NCI-H1092 (cell line): ENCODE data around the gene HMCN1.
"Not testable (repeated sequence)": the region's sequence is repeated elsewhere in the genome, so short reads cannot be mapped to it uniquely, and the experiment has no call there.

Experiments used
- DNase-seq: peaks from one replicate; lab custom pipeline; 2025; lab: John Stamatoyannopoulos, UW

Gene HMCN1

DNA sequence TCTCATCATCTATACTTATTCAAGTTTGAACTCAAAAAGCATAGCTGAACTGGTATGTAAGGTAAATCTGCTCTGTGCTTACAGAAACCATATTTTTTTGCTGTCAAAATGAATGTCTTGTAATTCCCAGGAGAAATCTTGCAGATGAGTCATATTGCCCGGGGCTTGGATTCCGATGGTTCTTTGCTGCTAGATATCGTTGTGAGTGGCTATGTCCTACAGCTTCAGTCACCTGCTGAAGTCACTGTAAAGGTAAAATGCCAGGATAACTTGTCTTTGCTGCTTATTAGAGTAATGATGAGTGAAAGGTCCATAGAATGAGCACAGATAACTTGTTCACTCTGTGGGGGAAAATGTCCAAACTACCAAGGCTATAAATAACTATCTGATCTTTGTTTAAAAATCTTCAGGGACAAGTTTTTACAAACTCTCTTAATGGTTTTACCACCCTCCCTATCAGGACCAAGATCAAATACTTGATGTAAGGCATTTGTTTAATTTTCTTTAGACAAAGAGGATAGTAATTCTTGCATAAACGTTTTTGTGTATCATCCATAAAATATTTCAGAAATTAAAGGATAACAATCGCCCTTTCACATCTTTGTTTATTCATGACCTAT lies 418.5 kb downstream of the HMCN1 start:
- DNase-seq = no peak

DNA sequence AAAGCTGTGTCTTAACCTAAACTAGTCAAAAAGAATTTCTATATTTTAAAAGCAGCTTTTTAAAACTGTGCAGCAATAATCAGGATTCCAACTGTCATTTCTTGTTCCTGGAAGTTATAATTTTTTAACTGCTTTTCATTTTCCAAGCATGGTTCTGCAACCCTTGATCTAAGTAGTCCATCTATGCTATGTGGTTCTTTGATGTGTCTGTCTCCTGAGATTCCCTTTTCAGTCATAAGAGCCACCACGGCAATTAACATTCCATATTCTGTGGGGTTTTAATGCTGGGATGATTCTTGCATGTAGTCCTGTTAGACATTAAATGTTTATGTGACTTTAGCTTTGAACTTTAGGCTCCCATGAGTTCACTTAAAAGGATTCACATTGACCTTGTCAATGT lies 420.5 kb downstream of the HMCN1 start:
- no peak for DNase-seq

- no peak for DNase-seq
These were observed 421.4 kb downstream of the HMCN1 start for GRCh38 chr1:186155594-186155993.

GRCh38 chr1:186162895-186163294 lies 428.7 kb downstream of the HMCN1 start:
- DNase-seq = not testable (repeated sequence)

DNA sequence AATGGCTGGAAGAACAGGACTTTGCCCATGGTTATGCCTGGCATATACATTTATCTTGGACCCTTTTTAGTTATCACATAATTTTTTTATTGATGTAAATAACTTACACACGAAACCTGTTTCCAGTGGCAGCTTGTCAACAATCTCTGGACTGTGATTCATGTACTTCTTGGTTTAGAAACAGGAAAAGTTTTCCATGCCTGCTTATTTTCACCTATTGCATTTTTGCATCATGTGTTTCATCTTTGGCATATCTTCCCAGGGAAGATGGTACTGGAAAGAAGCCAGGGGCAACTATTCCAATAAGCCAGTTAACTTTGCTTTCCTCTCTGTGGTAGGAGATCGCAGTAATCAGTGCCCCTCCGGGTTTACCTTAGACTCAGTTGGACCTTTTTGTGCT lies 430.6 kb downstream of the HMCN1 start:
- no peak for DNase-seq

DNA sequence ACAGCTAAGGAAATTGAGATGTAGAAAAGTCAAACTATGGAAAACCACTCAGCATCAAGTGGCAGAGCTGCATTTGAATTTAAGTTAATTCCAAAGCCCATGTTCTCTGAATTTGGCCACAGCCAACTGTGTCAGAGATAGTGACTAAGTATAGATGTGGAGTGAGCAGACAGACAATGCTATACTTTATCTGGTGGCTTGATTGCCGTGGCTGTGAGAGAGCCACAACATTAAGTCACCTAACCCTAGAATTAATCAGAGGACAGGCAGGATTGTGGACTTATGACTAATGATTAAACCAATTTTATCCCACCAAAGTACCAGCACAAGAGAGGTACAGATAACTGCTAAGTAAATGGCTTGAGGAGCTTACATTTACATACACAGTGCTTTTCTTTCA lies 431.1 kb downstream of the HMCN1 start:
- no peak for DNase-seq

- no peak for DNase-seq
These were observed 433.0 kb downstream of the HMCN1 start for GRCh38 chr1:186167096-186167668.

DNA sequence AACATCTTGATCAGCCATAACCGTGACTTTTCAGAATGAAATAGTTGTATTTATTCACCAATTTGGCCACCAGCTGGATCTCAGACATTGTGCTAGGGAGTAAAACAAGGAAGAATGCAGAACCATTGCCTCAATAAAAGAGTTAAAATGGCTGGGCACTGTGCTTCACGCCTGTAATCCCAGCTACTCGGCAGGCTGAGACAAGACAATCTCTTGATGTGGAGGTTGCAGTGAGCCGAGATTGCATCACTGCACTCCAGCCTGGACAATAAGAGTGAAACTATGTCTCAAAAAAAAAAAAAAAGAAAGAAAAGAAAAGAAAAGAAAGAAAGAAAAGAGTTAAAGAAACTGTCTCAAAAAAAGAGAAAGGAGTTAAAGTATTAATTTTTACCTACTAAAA lies 441.4 kb downstream of the HMCN1 start:
- no peak for DNase-seq

- no peak for DNase-seq
These were observed 444.3 kb downstream of the HMCN1 start for GRCh38 chr1:186178426-186179043.

GRCh38 chr1:186179231-186179630 lies 445.0 kb downstream of the HMCN1 start:
- DNase-seq = no peak

- DNase-seq = no peak
These were observed 449.0 kb downstream of the HMCN1 start for GRCh38 chr1:186183219-186183618.

GRCh38 chr1:186183970-186184628 lies 449.9 kb downstream of the HMCN1 start:
- DNase-seq = no peak

DNA sequence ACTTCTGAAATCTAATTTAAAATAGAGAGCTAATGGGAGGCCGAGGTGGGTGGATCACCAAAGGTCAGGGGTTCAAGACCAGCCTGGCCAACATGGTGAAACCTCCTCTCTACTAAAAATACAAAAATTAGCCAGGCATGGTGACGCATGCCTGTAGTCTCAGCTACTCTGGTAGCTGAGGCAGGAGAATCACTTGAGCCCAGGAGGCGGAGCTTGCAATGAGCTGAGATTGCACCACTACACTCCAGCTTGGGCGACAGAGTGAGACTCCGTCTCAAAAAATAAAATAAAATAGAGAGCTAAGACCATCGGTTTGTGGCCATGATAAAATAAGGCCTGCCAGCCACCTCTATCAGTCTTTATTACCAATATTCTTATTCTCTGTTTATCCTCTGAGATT lies 452.1 kb downstream of the HMCN1 start:
- DNase-seq = not testable (repeated sequence)

GRCh38 chr1:186187601-186188000 lies 453.4 kb downstream of the HMCN1 start:
- DNase-seq = no peak

GRCh38 chr1:186188004-186188539 lies 453.9 kb downstream of the HMCN1 start:
- DNase-seq = no peak

DNA sequence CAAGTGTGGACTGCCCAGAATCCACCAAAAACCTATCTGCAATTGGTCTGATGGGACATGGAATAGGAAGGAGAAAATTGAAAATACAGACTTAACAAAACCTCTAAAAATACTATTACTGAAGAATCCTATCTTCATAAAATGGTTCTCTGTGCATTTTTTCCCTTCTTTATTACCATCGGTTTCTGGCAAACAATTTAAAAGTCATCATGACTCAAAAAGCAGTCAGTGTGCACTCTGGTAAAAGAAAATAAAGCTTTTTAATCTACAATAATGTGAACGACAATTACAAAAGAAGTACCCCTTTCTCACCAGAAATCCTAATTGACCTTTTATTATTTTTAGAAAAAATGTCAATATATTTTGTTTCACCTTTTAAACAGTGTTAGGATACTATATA lies 454.5 kb downstream of the HMCN1 start:
- no peak for DNase-seq

GRCh38 chr1:186189156-186189555 lies 455.0 kb downstream of the HMCN1 start:
- DNase-seq = no peak

DNA sequence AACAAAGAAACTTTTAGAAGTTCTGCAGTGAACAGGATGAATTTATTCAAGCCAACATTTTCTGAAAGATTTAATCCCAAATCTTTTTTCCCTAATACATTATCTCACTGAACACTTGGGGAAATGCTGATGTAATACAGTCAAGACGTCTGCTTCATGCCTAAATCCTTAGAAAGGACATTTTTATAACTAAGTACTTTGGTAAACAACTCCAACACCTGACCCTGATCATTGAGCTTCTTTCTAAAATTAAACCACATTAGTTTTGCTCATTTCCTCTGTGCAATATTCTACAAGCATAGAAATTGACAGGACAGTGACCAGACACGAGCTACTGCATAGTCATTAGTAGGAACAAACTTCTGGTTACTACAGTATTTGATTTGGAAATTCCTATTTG lies 457.3 kb downstream of the HMCN1 start:
- DNase-seq = no peak

GRCh38 chr1:186193224-186193623 lies 459.0 kb downstream of the HMCN1 start:
- no peak for DNase-seq

GRCh38 chr1:186194107-186194756 lies 460.0 kb downstream of the HMCN1 start:
- no peak for DNase-seq

- DNase-seq = no peak
These were observed 461.3 kb downstream of the HMCN1 start for GRCh38 chr1:186195377-186195931.

DNA sequence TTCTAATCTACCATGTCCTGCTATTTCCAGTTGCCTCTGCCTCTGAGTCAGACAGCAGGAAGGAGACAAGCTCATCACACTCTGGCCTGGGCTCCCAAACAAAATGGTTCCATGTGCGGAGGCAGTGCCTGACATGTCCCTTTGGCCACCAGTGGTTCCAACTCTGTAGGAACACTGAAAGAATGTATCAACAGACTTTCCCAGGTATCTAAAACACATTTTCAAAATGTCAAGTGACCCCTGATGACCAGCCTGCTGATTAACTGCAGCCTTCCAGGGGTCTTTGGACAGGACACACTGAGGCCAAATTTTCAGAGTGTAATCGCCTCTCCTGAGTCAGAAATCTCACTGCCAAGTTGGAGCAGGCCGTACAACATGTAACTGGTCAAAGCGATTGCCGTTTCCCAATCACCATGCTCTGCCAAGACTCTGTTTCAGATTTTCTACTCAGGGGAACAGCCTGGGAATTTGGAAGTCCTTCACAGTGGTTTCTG lies 468.1 kb downstream of the HMCN1 start:
- DNase-seq = no peak
